Gastroesophageal sphincter (tissue), 3 donors: ENCODE measurements around the gene COL6A3.

Experiments used
- CTCF ChIP-seq, 4 experiments: fragments of 200-600 bp in 2 of 4; fragments of 450-650 bp in 2 of 4; sonication (generic) in 1 of 4; IDR thresholded peaks; one replicate each; pipeline ENCODE4 v1.5.1; 2017 to 2019; ENCODE audit warnings: antibody characterized with exemption in 4 of 4, mild to moderate bottlenecking in 2 of 4, moderate library complexity in 2 of 4
- EP300 ChIP-seq: sonication (generic); formaldehyde crosslinking; IDR thresholded peaks from one replicate; pipeline ENCODE4 v1.6.1; 2017; ENCODE audit warnings: antibody characterized with exemption, mild to moderate bottlenecking
- POLR2A ChIP-seq, 2 donors: fragments of 450-650 bp; IDR thresholded peaks; one replicate each; pipeline ENCODE4 v1.6.1; 2017; ENCODE audit warnings: antibody characterized with exemption in 2 of 2, mild to moderate bottlenecking in 2 of 2, moderate library complexity in 1 of 2

- TF ChIP-seq EP300 (no peak), CTCF (IDR thresholded peaks at IDR 0.05) (no peak), POLR2A (IDR thresholded peaks at IDR 0.05) (no peak)
Measured at GRCh38 chr2:237406371-237406895, 7.5 kb downstream of the COL6A3 start.
